Measurements from ENCODE around the gene SLC27A6.

DNA sequence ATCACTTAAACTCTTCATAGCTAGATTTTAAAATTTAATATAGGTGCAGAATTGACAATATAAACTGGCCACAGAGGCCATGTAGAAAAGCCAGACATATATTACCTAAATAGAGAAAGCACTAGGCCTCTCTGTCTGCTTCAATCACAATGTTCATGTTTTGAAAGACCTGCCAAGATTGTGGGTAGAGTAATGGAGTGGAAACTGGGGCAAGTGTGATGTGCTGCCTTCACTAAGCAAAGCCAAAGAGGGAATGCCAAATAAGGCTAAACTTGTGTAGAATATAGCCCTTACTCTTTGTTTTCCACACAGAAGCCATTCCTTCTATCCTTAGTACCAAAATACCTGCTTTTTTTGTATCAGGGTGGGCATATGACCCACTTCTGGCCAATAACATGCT, 114.2 kb downstream of the SLC27A6 start:
- TF ChIP-seq, protein P1, sequence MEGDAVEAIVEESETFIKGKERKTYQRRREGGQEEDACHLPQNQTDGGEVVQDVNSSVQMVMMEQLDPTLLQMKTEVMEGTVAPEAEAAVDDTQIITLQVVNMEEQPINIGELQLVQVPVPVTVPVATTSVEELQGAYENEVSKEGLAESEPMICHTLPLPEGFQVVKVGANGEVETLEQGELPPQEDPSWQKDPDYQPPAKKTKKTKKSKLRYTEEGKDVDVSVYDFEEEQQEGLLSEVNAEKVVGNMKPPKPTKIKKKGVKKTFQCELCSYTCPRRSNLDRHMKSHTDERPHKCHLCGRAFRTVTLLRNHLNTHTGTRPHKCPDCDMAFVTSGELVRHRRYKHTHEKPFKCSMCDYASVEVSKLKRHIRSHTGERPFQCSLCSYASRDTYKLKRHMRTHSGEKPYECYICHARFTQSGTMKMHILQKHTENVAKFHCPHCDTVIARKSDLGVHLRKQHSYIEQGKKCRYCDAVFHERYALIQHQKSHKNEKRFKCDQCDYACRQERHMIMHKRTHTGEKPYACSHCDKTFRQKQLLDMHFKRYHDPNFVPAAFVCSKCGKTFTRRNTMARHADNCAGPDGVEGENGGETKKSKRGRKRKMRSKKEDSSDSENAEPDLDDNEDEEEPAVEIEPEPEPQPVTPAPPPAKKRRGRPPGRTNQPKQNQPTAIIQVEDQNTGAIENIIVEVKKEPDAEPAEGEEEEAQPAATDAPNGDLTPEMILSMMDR (conservative IDR thresholded peaks at IDR 0.05 in 1 of 2, IDR thresholded peaks at IDR 0.05 in 1 of 2; ENCODE audit: low read depth in 1 of 2, low read length in 2 of 2): no peak
- no peak for TF ChIP-seq EZH2 (IDR thresholded peaks at IDR 0.05; ENCODE audit: low read length, missing control alignments)

Data from fibroblast of lung (primary cell).